Activated naive CD4-positive, alpha-beta T cell (primary cell): Measurements from ENCODE around the gene SCRN2.

Experiments used
- DNase-seq, 4 experiments: peaks; one replicate each; lab custom pipeline; 2025; lab: John Stamatoyannopoulos, UW

The SCRN2 gene

DNA sequence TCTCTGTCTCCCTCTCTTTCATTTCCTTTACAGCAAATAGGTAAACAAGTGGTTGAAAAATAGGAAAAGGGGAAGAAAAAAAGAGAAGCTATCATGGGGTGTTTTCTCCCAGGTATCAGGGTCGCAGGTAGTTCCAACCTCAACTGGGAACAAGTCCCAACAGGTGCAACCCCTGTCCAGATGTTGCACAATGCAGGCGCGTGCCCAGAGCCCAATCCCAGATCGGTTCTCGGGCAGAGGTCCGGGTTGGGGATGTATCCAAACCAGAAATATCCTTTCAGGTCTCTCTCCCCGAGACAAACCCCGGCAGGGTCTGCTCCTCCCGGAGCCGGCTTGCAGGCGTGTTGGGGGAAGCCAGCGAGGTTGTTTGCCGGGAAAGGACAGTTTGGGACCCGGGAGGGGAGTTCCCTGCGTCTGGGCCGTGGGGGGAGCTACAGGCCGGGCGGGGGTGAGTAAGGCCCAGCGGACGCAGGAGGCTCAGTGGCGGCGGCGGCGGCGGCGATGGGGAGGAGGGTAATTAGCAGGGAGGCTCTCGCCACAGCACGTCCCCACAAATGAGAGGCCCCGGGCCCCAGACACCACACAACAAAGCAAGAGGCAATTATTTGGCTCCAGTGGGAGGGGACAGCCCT lies 31.1 kb upstream of the SCRN2 start:
- no peak for DNase-seq

DNA sequence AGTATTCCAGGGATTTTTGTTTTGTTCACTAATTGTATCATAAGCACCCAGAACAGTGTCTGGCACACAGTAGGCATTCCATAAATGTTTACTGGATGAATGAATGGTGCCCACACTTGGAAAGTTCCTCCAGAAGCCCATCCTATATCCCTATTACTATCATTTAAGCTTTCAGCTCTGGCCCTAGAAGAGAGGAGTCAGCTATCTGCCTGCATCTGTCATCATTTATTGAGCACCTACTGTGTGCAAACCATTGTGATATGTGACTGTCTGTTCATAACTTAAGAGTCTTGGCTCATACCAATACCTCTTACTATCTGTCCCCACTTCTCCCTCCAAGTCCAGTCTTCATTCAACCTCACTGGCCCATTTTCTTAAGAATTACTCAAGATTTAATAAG lies 30.0 kb upstream of the SCRN2 start:
- DNase-seq = no peak

DNA sequence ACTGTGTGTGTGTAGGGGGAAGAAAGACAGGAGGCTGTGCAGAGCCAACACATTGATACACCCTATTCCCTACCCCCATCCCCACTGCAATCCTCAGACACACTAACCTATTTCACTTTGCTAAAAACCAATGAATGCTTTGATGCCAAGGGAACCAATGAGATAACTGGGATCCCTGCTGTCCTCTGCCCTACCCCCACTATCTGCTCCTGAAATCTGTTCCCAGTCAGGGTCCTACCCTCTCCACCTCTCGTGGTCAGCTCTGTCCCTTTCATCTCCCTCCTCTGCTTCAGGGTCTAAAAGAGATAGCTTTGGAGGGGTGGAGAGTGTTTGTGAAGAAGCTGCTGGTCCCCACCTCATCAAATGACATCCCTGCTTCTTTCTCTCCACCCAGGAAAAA lies 29.0 kb upstream of the SCRN2 start:
- DNase-seq = no peak

DNA sequence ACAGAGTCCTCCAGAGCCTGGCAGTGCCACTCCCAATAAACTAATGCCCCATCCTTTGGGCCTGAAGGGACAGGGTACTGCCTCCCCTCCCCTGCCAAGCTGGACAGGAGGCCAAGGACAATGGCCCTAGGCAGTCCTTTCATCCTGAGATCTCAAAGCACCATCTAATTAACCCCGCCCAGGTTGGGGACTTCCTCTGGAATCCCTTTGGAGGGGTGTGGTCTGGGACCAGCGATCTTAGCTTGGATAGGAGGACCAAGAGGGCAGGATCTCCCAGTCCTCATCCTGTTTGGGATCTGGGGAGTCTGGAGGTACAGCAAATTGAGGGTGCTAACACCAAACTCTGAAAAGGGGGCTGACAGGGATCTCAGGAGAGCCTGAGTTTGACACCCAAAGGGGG lies 28.0 kb upstream of the SCRN2 start:
- no peak for DNase-seq

GRCh38 chr17:47867813-47868533 lies 26.9 kb upstream of the SCRN2 start:
- DNase-seq = no peak

GRCh38 chr17:47866941-47867340 lies 25.9 kb upstream of the SCRN2 start:
- no peak for DNase-seq

- no peak for DNase-seq
These were observed 23.7 kb upstream of the SCRN2 start for GRCh38 chr17:47864791-47865216.

GRCh38 chr17:47862621-47863440 lies 21.8 kb upstream of the SCRN2 start:
- no peak for DNase-seq

DNA sequence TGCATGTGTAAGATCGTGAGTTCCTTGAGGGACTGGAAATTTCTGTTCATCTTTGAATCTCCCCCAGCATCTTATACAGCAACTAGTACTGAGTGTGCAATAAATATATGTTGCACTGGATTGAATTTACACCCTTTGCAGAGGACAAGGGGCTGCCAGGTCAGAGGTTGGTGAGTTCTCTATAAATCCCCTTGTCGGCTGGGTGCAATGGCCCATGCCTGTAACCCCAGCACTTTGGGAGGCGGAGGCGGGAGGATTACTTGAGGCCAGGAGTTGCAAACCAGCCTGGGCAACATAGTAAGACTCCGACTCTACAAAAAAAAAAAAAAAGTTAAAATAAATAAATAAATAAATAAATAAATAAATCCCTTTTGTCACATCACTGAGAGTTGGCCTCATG lies 19.3 kb upstream of the SCRN2 start:
- DNase-seq = no peak

DNA sequence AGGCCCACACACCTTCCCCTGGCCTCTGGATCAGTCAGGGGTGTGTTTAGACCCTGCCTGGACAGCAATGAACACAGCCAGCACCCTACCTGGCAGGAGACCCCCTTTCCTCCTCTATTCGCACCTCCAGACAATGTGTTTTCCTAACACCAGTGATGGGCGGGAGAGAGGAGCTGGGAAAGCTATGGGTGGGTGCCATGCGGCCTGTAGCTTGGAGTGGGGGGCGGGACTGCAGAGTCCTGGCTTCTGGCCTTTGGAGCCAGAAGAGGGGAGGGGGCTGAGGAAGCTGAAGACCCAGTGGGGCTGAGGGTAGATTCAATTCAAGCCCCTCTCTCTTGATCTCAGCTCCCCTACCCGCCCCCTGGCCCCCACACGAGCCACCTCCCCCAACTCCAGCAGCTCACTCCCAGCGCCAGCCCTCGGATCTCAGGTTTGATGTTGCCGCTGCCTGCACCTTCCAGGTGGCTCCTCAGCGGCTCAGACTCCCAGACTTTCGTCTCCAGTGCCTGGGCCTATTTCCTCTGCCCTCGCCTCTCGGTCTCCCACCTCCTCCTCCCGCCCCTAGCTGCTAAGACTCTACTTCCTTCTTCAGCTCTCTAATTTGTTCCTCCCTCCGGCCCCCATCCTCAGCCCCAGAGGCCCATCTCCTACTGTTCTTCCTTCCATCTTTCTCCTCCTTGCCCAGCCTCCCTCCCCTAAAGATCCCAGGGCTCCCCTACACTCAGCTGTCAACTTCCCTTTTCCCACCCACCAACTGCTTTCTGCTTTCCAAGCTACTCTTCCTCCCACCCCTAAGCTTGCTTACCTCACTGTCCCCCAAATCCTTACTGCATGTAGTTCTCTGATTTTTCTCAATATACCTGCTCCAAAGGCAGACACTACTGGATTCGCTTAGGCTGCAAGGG lies 16.7 kb upstream of the SCRN2 start:
- no peak for DNase-seq

DNA sequence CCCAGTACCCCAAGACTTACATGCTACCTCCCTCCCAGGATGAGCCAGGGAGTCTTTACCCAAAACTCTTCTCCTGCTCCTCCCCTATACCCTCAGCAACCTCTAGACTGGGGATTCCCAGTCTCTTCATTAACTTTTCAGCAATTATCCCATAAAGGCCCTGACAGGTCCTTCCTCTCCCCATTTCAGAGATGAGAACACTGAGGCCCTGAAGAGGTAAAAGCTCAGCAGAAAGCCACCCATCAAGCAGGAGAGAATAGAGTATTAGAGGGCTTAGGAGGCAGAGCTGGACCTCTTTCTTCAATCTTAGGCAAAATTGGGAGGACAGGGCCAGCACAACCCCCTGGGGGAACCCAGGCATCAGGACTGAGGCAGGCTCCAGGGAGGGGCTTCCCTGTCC lies 15.8 kb upstream of the SCRN2 start:
- no peak for DNase-seq

DNA sequence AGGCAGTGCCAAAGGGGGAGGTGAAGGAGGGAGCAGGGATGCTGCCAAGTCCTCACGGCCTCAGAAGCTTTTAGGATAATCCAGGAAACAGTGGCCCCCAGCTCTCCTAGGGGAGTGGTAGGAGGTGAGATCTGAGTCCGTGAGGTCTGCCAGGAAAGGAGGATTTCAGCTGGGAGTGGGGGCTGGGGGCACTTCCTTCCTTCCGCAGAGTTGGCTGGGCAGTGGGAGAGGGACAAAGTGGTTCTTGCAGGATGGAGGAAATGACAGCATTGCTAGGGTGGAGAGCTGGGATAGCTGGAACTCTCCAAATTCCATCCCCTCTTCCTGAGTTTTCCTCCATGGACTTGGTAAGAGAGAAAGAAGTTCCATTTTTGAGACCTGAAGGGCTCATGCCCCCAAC lies 14.7 kb upstream of the SCRN2 start:
- DNase-seq = no peak

DNA sequence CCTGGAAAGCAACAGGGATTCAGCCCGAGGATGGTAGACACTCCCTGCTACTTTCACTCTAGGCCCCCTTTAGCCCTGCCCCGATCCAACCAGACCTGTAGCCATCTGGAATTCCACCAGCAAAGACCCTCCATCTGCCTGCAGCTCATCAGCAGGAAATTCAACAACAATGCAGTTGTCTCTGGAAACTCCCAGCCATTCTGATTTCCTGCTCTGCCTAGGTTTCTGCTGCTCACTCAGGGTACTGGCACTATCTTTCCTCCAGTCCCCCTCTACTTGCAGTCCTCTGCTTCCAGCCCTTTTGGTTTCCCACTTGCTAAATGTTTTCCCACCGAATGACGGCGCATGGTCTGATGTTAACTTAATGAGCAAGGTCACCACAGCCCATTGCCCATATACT lies 12.5 kb upstream of the SCRN2 start:
- no peak for DNase-seq

- no peak for DNase-seq
These were observed 11.3 kb upstream of the SCRN2 start for GRCh38 chr17:47852113-47852949.

- DNase-seq = no peak
These were observed 10.7 kb upstream of the SCRN2 start for GRCh38 chr17:47851764-47852112.

DNA sequence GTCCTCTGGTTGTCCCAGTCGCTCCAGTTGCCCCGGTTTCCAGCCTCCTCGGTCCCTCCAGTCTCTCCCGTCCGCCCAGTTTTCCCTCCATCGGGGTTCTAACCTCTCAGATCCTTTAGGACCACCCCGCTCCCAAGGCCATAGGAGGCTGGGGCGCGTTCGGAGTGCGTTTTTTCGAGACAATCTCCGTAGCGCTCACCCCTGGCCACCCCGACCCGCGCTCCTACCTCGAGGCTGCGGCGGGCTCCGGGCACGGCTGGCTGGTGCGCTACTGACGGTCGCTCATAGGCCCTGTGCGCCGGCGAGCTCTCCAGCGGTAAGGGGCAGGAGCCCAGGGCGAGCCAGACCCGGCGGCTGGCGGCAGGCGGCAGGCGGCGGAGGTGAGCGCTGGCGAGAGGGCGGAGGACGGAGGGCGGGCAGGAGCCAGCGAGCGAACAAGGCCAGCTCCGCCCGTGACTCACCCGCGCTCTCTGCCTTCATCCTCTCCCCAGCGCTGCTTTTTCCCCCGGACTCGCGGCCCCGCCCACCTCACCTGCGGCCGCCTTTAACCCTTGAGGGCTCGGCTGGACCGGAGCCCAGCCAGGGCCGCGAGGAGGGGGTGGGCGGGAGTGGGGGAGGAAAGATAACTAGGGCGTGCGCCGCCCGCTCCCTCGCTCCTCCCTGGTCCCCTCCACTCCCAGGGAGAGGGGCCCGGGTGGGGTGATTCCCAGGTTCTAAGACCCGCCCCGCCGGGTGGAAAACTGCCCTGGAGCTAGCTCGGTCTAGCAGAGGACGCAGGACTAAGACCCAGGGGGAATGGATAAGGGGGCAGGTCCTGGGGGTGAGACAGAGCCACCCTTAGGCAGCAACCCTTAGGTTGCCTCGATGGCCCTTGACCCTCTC lies 9.9 kb upstream of the SCRN2 start, which contains the start of gene SP6:
Gene SP6, minus strand, starts transcription at position 472 of the 882 bp plus-strand sequence. CDS start 2,734 bp downstream, outside the sequence.
- peak in 2 of 4 experiments; percentile 26 to 47 for DNase-seq

GRCh38 chr17:47850373-47850691 lies 9.3 kb upstream of the SCRN2 start:
- DNase-seq = no peak

DNA sequence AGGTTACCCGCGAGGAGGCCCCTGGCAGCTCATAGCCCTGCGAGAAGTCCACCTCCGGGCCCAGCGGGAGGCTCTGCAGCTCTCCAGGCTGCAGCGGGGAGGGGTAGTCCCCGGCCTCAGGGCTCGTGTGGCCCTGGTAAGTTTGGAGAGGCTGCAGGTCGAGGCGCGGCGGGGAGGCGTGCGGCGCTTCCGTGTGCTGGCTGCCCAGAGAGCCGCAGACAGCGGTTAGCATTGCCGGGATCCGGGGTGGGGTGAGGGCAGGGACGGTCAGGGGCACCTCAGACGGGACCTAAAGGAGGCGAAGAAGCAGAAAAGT lies 7.1 kb upstream of the SCRN2 start:
- no peak for DNase-seq

DNA sequence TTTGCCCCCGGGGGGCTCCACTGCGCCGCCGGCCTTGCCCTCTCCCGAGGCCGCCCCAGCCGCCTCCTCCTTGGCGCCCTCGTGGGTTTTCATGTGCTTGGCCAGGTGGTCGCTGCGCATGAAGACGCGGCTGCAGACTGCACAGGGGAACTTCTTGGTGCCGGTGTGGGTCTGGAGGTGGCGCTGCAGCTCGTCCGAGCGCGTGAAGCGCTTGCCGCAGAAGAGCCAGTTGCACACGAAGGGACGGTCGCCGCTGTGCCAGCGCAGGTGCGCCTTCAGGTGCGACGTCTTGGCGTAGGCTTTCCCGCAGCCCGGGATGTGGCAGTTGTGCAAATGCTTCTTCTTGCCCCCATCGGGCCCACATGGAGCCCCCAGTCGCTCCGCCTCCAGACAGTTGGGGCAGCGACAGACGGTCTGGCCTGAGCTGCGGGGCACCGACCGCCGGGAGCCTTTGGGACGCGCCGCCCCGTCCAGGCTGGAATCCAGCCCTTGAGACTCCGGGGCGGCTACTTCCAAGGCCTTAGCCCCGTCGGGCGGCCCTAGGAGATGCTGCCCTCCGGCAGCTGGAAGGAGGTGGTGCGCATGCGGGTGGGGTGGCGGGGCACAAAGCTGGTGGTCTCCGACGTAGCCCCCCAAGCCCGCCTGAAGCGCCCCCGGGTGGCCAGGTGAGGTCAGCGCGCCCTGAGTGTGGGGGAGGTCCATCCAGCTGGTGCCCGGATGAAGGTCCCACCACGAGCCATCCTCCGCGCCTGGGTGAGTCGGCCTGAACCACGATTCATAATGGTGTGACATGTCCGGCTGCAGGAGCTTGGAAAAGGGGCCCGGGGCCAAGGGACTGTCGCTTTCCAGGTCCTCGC lies 6.5 kb upstream of the SCRN2 start:
- DNase-seq = peak in 1 of 4 experiments; percentile 10
